ELR (cell line): ENCODE results near the gene IL17RC.
"Not testable (repeated sequence)": the region's sequence is repeated elsewhere in the genome, so short reads cannot be mapped to it uniquely, and the experiment has no call there.

ENCODE experiments used
- DNase-seq: peaks from one replicate; pipeline ENCODE4 v3.0.0-alpha.2; 2015; ENCODE audit warnings: low read depth

Gene IL17RC

GRCh38 chr3:9893739-9894138, 23.2 kb upstream of the IL17RC start:
- DNase-seq = no peak

- not testable (repeated sequence) for DNase-seq
Observed at GRCh38 chr3:9895715-9896114, 21.2 kb upstream of the IL17RC start.

- DNase-seq = not testable (repeated sequence)
Observed at GRCh38 chr3:9896755-9897407, 20.0 kb upstream of the IL17RC start.

GRCh38 chr3:9897408-9898372, 19.2 kb upstream of the IL17RC start:
- peak; percentile 39 for DNase-seq

- DNase-seq = no peak
Observed at GRCh38 chr3:9898467-9899241, 18.2 kb upstream of the IL17RC start.

GRCh38 chr3:9899289-9899791, 17.6 kb upstream of the IL17RC start:
- no peak for DNase-seq

GRCh38 chr3:9900965-9901415, 15.9 kb upstream of the IL17RC start:
- not testable (repeated sequence) for DNase-seq

- no peak for DNase-seq
Observed at GRCh38 chr3:9901967-9902366, 14.9 kb upstream of the IL17RC start.

GRCh38 chr3:9902372-9903237, 14.3 kb upstream of the IL17RC start, which contains the start of gene IL17RE:
IL17RE (plus strand) TSS chr3:9902848; CDS start chr3:9902933, 85 bp downstream.
- DNase-seq = no peak

- DNase-seq = peak; percentile 61
Observed at GRCh38 chr3:9903238-9903624, 13.7 kb upstream of the IL17RC start.

GRCh38 chr3:9903904-9904303, 13.0 kb upstream of the IL17RC start:
- no peak for DNase-seq

GRCh38 chr3:9906480-9906879, 10.4 kb upstream of the IL17RC start:
- DNase-seq = no peak

- DNase-seq = no peak
Observed at GRCh38 chr3:9908286-9908685, 8.6 kb upstream of the IL17RC start.

- no peak for DNase-seq
Observed at GRCh38 chr3:9909221-9910013, 7.5 kb upstream of the IL17RC start.

GRCh38 chr3:9911863-9912262, 5.0 kb upstream of the IL17RC start:
- DNase-seq = no peak

GRCh38 chr3:9912294-9912935, 4.5 kb upstream of the IL17RC start:
- peak; percentile 79 for DNase-seq

- no peak for DNase-seq
Observed at GRCh38 chr3:9913601-9914000, 3.3 kb upstream of the IL17RC start.

- no peak for DNase-seq
Observed at GRCh38 chr3:9914011-9914410, 2.9 kb upstream of the IL17RC start.

GRCh38 chr3:9914559-9915253, 2.2 kb upstream of the IL17RC start:
- no peak for DNase-seq
